Measurements from ENCODE around the gene PPME1.
A peak's percentile ranks its signal among the peaks of the same experiment; 100 is the strongest.

PPME1 gene

GRCh38 chr11:74142624-74143023 lies 28.5 kb upstream of the PPME1 start:
- no peak overlapping the region for H3K4me3 ChIP-seq (replicated peaks; ENCODE audit: low read depth, low read length)
- DNase-seq (ENCODE audit: low read depth): no peak
- TF ChIP-seq, protein P1, sequence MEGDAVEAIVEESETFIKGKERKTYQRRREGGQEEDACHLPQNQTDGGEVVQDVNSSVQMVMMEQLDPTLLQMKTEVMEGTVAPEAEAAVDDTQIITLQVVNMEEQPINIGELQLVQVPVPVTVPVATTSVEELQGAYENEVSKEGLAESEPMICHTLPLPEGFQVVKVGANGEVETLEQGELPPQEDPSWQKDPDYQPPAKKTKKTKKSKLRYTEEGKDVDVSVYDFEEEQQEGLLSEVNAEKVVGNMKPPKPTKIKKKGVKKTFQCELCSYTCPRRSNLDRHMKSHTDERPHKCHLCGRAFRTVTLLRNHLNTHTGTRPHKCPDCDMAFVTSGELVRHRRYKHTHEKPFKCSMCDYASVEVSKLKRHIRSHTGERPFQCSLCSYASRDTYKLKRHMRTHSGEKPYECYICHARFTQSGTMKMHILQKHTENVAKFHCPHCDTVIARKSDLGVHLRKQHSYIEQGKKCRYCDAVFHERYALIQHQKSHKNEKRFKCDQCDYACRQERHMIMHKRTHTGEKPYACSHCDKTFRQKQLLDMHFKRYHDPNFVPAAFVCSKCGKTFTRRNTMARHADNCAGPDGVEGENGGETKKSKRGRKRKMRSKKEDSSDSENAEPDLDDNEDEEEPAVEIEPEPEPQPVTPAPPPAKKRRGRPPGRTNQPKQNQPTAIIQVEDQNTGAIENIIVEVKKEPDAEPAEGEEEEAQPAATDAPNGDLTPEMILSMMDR (IDR thresholded peaks at IDR 0.05; ENCODE audit: low read length, missing control alignments): no peak

- no peak overlapping the region for H3K4me3 ChIP-seq (replicated peaks; ENCODE audit: low read depth, low read length)
- TF ChIP-seq, protein P1 (IDR thresholded peaks at IDR 0.05; ENCODE audit: low read length, missing control alignments): no peak
- DNase-seq (ENCODE audit: low read depth): no peak
Observed at GRCh38 chr11:74144592-74144991, 26.5 kb upstream of the PPME1 start.

DNA sequence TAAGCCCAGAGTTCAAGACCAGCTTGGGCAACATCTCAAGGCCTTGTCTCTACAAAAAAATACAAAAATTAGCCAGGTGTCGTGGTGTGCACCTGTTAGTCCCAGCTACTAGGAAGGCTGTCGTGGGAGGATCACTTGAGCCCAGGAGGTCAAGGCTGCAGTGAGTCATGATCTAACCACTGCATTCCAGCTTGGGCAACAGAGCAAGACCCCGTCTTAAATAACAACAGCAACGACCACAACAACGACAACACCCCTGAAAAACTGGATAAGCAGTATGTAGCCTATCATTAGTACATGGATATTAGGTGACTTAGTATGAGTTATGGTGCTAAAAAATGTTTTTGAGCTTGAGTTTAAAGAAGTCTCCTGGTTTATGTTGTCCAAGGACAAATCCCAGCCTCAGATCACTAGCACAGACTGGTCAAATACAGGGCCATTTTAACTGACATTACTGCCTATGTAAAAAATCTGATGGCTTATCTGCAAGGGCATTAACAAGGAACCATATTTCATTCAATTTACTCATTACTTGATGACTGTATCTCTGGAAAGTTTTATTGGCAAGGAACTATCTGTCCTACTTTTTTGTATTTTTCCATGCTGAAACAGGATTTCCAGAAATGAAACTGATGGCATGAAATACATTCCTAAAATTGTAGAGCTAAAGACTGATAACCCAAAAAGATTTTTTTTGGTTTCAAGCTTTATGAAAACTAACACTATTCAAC lies 23.7 kb upstream of the PPME1 start:
- no peak overlapping the region for H3K4me3 ChIP-seq (replicated peaks; ENCODE audit: low read depth, low read length)
- DNase-seq (ENCODE audit: low read depth): no peak
- TF ChIP-seq, protein P1 (IDR thresholded peaks at IDR 0.05; ENCODE audit: low read length, missing control alignments): no peak

- no peak for DNase-seq (ENCODE audit: low read depth)
- H3K4me3 ChIP-seq (replicated peaks; ENCODE audit: low read depth, low read length): no peak overlapping the region
- TF ChIP-seq, protein P1 (IDR thresholded peaks at IDR 0.05; ENCODE audit: low read length, missing control alignments): no peak
Observed at GRCh38 chr11:74153224-74153623, 17.9 kb upstream of the PPME1 start.

DNA sequence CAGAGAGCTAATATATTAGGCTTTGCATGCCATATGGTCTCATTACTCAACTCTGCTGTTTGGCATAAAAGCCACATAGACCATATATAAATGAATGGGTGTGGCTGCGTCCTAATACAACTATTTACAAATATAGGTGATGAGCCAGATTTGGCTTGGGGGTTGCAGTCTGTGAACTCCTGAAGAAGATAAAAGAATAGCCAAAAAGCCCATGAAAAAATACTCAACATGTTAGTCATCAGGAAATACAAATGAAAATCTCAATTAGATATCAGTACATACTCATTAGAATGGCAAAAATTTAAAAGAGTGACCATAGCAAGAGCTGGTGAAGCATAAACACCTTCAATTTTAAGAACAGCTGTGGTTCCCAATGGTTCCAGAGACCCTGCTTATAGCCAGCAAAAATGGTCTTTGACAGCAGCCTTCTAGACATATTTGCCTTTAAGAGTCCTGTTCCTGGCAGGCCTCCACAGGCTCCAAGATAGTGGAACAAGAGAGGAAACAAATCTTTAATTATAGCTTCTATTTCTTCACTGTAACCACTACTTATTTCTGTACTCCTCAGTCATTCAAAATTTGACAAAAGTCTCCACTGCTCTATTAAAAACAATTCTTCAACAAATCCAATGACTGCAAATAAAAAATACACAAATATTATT lies 16.3 kb upstream of the PPME1 start:
- DNase-seq (ENCODE audit: low read depth): peak; percentile 42
- no peak overlapping the region for H3K4me3 ChIP-seq (replicated peaks; ENCODE audit: low read depth, low read length)
- TF ChIP-seq, protein P1 (IDR thresholded peaks at IDR 0.05; ENCODE audit: low read length, missing control alignments): no peak

DNA sequence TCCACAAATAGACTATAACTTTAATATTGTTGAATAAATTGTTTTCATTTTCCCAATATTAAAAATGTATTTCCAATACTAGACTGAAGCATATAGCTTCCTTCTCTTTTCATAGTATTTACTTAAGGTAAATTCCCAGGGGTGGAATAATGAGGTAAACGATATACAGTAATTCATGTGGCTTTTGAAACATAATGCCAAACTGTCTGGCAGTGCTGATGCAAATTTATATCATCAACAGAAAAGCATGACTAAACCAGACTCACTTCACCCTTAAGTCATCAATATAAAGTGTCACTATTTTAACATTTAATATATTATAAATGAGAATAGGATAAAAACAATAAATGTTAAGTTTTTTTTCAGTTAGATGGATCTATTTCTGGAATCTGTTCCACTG lies 13.9 kb upstream of the PPME1 start:
- no peak overlapping the region for H3K4me3 ChIP-seq (replicated peaks; ENCODE audit: low read depth, low read length)
- TF ChIP-seq, protein P1 (IDR thresholded peaks at IDR 0.05; ENCODE audit: low read length, missing control alignments): no peak
- no peak for DNase-seq (ENCODE audit: low read depth)
